HG02763 (cell line): ENCODE data around the gene FPGS.

Experiments
- ATAC-seq: cut with Tn5 transposase; IDR thresholded peaks from one replicate; pipeline ENCODE4 v1.9.1; 2021; ENCODE audit warnings: mild to moderate bottlenecking, moderate library complexity; ENCODE audit not compliant: unreplicated experiment

The FPGS gene

GRCh38 chr9:127786773-127787104 lies 15.9 kb upstream of the FPGS start:
- ATAC-seq, result no peak

- ATAC-seq, result no peak
These were observed 14.2 kb upstream of the FPGS start for GRCh38 chr9:127788337-127789011.

DNA sequence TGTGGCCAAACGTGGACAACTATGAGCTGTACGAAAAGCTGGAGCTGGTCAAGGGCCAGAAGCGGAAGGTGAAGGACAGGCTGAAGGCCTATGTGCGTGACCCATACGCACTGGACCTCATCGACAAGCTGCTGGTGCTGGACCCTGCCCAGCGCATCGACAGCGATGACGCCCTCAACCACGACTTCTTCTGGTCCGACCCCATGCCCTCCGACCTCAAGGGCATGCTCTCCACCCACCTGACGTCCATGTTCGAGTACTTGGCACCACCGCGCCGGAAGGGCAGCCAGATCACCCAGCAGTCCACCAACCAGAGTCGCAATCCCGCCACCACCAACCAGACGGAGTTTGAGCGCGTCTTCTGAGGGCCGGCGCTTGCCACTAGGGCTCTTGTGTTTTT lies 13.5 kb upstream of the FPGS start:
- ATAC-seq, result no peak

- no peak for ATAC-seq
These were observed 12.4 kb upstream of the FPGS start for GRCh38 chr9:127790094-127790855.

DNA sequence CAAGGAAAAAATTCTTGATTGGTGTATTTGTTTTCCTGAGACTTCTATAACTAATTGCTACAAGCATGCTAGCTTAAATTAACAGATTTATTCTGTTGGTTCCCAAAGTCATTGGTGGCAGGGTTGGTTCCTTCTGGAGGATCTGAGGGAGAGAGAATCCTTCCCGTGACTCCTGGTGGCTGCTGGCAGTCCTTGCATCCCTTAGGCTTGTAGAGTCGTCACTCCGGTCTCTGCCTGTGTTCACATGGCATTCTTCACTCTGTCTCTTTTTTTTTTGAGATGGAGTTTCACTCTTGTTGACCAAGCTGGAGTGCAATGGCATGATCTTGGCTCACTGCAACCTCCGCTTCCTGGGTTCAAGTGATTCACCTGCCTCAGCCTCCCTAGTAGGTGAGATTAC lies 11.6 kb upstream of the FPGS start:
- ATAC-seq, result no peak

DNA sequence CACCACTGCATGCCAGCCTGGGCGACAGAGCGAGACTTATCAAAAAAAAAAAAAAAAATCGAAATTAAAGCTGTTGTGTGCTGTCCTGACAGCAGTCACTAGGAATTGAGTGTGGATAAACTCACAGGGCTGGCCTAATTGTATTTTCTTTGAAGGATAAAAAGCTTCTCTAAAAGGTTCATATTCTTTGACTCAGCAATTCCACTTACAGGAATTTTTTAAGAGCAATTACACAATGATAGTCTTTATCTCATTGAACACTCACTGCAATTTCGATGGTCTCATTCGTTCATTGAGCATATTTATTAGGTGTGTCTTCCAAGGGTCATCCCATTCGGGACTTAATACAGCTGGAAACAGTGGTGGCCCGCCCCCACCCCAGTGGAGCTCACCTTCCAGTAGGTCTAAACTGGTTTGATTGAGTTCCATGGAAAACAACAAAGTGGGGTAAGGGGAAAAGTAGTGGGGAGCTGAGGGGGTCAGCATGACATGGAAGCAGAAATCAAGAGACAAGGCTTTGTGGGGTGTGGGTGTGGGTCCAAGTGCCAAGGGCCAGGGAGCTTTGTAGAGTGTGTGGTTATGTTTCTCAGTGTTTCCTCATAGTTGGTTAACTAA lies 10.2 kb upstream of the FPGS start:
- no peak for ATAC-seq

DNA sequence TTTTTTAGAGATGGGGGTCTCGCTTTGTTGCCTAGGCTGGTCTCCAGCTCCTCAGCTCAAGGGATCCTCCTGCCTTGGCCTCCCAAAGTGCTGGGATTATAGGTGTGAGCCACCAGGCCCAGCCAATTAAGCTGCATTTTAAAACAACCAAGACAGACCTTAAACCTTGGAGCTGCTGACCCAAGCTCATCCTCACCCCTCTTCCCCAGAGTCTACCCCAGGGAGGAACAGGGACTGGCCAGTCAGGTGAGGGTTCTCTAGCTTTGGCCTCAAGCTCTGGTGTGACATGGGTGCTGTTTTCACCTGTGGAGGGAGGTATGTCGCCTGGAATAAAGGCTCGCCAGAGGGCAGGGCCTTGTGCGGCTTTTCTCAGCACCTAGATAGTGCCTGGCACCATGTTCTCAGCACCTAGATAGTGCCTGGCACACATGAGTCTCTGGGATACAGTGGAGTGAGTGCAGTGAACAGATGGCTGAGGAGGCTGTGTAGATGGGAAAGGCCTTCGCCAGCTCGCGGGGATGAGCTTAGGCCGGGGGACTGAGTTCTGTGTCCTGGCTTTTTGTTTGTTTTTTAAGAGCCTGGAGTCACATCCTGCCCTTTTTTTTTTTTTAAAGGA lies 9.5 kb upstream of the FPGS start:
- ATAC-seq, result no peak

GRCh38 chr9:127794001-127794791 lies 8.5 kb upstream of the FPGS start:
- no peak for ATAC-seq

DNA sequence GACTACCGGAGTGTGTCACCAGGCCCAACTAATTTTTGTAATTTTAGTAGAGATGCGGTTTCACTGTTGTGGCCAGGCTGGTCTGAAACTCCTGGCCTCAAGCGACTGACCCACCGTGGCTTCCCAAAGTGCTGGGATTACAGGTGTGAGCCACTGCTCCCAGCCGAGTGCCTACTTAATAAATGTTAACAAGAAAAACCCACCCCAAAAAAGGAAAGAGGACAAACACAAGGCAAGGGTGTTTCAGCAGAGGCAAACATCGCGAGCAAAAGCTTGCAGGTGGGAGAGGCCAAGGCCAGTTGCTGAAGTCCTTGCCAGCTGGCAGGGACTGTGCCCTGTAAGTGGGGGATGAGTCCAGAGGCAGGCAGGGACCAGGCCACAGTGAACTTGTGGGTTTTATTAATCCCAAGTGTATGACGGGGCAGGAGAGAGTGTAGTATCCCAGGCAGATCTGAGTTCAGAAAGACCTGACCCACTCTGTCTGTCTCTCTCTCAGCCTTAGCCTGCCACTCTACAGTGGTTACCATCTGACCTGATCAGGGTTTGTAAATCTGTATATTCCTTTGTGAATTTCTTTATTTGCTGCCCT lies 6.4 kb upstream of the FPGS start:
- no peak for ATAC-seq

DNA sequence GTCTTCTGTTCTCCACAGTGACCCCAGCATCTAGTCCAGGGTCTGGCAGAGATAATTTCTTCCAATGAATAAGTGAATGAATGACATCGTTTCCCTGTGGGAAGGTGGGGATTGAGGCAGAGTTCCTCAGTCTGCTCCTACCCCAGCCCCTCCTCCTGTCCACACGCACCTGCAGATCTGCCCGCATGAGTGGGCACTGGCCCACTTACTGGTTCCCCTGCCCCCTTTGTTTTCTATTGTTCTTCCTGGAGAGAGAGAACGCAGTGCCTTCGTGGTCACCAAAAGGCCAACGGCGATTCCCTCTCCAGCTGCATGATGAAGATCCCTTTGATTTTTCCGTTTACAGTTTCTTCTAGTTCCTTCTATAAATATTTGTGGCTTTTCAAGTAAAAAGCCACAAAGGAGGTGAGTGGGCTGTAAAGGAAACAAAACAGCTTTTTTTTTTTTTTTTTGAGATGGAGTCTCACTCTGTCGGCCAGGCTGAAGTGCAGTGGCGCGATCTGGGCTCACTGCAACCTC lies 5.8 kb upstream of the FPGS start:
- no peak for ATAC-seq

- ATAC-seq, result no peak
These were observed 617 bp upstream of the FPGS start for GRCh38 chr9:127801955-127802575.

- no peak for ATAC-seq
These were observed 1.0 kb downstream of the FPGS start for GRCh38 chr9:127803507-127804352.

GRCh38 chr9:127805620-127806019 lies 2.9 kb downstream of the FPGS start:
- no peak for ATAC-seq

DNA sequence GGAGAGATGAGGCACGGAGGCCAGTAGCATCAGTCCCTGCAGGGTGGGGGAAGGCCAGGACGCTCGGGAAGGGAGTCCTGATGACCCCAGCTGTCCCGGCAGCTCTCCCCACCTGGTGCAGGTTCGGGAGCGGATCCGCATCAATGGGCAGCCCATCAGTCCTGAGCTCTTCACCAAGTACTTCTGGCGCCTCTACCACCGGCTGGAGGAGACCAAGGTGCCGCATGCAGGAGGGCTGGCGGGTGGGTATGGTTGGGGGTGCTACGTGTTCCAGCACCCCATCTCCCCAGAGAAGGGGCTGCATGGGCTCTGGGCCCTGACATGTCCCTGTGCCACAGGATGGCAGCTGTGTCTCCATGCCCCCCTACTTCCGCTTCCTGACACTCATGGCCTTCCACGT lies 4.2 kb downstream of the FPGS start:
- ATAC-seq, result no peak

DNA sequence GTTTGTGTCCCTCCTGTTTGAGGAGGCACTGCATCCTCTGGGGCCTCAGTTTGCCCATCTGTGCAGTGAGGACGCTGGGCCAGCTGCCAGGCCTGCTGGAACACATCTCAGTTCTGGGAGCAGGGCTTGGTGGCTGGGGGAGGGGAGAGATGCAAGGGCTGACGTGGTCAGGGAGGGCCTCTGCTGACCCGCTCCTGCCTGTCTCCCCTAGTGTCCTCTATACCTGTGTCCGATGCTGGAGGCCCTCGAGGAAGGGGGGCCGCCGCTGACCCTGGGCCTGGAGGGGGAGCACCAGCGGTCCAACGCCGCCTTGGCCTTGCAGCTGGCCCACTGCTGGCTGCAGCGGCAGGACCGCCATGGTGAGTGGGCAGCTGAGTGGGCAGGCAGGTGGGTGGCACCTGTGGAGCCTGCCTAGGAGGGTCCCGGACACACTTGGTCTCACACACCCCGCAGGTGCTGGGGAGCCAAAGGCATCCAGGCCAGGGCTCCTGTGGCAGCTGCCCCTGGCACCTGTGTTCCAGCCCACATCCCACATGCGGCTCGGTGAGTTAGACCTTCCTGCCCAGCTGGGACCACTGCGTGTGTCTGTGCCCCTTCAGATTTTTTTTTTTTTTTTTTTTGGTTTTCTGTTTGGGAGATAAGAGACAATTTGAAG lies 5.8 kb downstream of the FPGS start:
- ATAC-seq, result no peak

DNA sequence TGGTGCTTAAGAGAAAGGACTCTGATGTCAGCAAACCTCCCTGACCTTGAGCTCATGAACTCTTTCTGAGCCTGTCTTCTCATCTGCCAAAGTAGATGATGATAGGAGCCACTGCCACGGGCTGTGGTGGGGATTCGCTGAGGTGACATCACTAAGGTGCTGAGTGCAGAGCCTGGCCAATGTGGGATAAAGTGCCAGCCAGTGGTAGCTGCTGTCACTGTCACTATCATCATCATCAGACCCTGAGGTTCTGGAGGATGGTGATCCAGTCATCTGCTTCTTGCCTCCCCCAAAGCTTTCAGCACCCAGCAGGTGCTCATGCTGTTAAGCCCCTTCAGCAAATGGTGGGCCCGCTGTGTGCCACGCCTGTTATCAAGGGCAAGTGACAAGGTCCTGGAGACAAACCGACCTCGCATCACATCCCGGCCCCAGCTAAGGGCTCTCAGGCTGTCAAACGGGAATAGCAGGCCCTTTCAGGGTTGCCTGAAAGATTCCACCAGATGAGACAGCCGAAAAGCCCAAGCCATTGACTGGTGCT lies 6.4 kb downstream of the FPGS start:
- ATAC-seq, result no peak

DNA sequence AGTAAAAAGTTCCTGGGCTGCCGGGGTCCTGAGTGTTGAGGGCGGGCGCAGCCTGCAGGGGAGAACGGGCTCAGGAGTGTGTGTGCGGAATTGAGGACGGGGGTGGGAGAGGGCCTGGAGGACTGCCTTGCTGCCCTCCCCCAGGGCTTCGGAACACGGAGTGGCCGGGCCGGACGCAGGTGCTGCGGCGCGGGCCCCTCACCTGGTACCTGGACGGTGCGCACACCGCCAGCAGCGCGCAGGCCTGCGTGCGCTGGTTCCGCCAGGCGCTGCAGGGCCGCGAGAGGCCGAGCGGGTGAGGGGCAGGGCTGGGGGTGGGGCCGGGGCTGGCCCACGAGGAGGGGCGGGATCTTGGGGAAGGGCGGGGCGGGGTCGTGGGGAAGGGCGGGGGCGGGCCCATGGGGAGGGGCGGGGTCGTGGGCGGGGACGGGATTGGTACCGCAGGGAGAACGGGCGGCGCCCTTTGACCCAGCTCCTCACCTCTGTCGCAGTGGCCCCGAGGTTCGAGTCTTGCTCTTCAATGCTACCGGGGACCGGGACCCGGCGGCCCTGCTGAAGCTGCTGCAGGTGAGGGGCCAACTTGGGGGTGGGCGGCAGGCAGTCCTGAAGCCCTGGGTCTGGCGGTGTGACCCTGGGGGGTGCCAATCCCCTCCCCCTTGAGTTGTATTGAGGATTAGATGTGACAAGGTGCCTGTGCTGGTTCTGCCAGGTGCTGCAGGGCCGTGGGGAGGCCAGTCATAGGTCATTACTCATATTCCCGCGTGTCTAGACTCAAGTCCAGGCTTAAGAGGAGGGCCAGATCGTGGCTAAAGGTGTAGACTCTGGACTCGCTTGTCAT lies 7.1 kb downstream of the FPGS start:
- no peak for ATAC-seq
